Loucy (cell line): ENCODE results near the gene MSMP.

Source experiments
- H2AFZ ChIP-seq: fragments of 200-600 bp; sonication (generic); 2 replicates; pipeline ENCODE4 v1.6.0; 2016; ENCODE audit warnings: antibody characterized with exemption, mild to moderate bottlenecking, low read length, moderate library complexity
- H3F3A ChIP-seq: fragments of 200-600 bp; 2 replicates; pipeline ENCODE4 v1.6.0; 2016; ENCODE audit warnings: antibody characterized with exemption, low read depth, mild to moderate bottlenecking
- H3K27me3 ChIP-seq: fragments of 200-600 bp; sonication (generic); 2 replicates; pipeline ENCODE4 v1.6.1; 2014; ENCODE audit warnings: low read length, mild to moderate bottlenecking; ENCODE audit not compliant: insufficient read depth, poor library complexity, severe bottlenecking
- H3K36me3 ChIP-seq: fragments of 200-600 bp; sonication (generic); 2 replicates; pipeline ENCODE4 v1.6.1; 2016; ENCODE audit warnings: low read length; ENCODE audit not compliant: insufficient read depth
- H3K4me1 ChIP-seq: fragments of 200-600 bp; sonication (generic); 2 replicates; pipeline ENCODE4 v1.5.1; 2014; ENCODE audit warnings: low read length, mild to moderate bottlenecking; ENCODE audit not compliant: insufficient read depth, poor library complexity, severe bottlenecking
- H3K4me2 ChIP-seq: fragments of 200-600 bp; sonication (generic); 2 replicates; pipeline ENCODE4 v1.6.0; 2014; ENCODE audit warnings: antibody characterized with exemption, low read length, low read depth, mild to moderate bottlenecking; ENCODE audit not compliant: poor library complexity, severe bottlenecking
- H3K4me3 ChIP-seq: fragments of 200-600 bp; sonication (generic); 2 replicates; pipeline ENCODE4 v1.5.1; 2014; ENCODE audit warnings: low read length, mild to moderate bottlenecking, mixed read lengths; ENCODE audit not compliant: poor library complexity, severe bottlenecking
- H3K79me2 ChIP-seq: fragments of 200-600 bp; sonication (generic); 2 replicates; pipeline ENCODE4 v1.6.1; 2014; ENCODE audit warnings: low read length; ENCODE audit not compliant: insufficient read depth
- H3K9ac ChIP-seq: fragments of 200-600 bp; sonication (generic); 2 replicates; pipeline ENCODE4 v1.6.0; 2014; ENCODE audit warnings: mild to moderate bottlenecking, low read depth, low read length, moderate library complexity; ENCODE audit not compliant: poor library complexity, severe bottlenecking
- H3K9me2 ChIP-seq: fragments of 200-600 bp; sonication (generic); replicated peaks from 2 replicates; pipeline ENCODE4 v1.6.1; 2016; ENCODE audit warnings: low read depth, low read length, mixed read lengths
- H3K9me3 ChIP-seq: fragments of 200-600 bp; sonication (generic); 2 replicates; pipeline ENCODE4 v1.6.1; 2014; ENCODE audit warnings: mild to moderate bottlenecking, antibody characterized with exemption, low read length, low read depth; ENCODE audit not compliant: insufficient read depth
- H4K20me1 ChIP-seq: fragments of 200-600 bp; sonication (generic); 2 replicates; pipeline ENCODE4 v1.6.0; 2014; ENCODE audit warnings: antibody characterized with exemption, low read length, mild to moderate bottlenecking; ENCODE audit not compliant: insufficient read depth, poor library complexity, severe bottlenecking
- EZH2phosphoT487 ChIP-seq: fragments of 200-600 bp; IDR thresholded peaks from 2 replicates; pipeline ENCODE4 v1.6.1; 2018; ENCODE audit warnings: antibody characterized with exemption, mild to moderate bottlenecking, moderate library complexity, borderline replicate concordance
- TF ChIP-seq, protein P1 (sequence below): fragments of 200-600 bp; sonication (generic); conservative IDR thresholded peaks from 2 replicates; pipeline ENCODE4 v1.5.1; 2014; ENCODE audit warnings: mild to moderate bottlenecking, antibody characterized with exemption, low read length

MSMP gene

DNA sequence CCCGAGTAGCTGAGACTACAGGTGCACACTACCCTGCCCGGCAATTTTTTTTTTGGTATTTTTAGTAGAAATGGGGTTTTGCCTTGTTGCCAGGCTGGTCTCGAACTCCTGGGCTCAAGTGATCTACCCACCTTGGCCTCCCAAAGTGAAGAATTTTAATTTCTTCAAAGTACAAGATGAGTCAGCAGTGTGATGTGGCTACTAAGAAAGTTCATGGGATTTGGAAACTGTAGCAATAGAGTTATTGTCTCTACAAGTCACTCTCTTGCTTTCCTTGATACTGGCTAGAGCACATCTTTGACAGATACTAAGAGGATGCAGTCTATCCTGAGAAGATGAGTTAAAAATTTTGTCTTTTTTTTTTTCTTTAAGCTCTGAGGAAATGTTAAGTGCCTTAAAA, 20.0 kb downstream of the MSMP start:
- no peaks in the 10 kb centered on the region for H3K9me3 ChIP-seq
- H3K4me1 ChIP-seq: peaks cover 31% of the 10 kb centered on the region
- H4K20me1 ChIP-seq: peaks cover 28% of the 10 kb centered on the region
- H3K4me3 ChIP-seq: no peak overlapping the region
- no peak overlapping the region for H3K9ac ChIP-seq
- H2AFZ ChIP-seq: no peak overlapping the region
- H3K9me2 ChIP-seq: no peaks in the 10 kb centered on the region
- peaks cover 6% of the 10 kb centered on the region; the same call in 1 of the 2 replicates for H3F3A ChIP-seq
- TF ChIP-seq EZH2phosphoT487: no peak
- TF ChIP-seq, protein P1, sequence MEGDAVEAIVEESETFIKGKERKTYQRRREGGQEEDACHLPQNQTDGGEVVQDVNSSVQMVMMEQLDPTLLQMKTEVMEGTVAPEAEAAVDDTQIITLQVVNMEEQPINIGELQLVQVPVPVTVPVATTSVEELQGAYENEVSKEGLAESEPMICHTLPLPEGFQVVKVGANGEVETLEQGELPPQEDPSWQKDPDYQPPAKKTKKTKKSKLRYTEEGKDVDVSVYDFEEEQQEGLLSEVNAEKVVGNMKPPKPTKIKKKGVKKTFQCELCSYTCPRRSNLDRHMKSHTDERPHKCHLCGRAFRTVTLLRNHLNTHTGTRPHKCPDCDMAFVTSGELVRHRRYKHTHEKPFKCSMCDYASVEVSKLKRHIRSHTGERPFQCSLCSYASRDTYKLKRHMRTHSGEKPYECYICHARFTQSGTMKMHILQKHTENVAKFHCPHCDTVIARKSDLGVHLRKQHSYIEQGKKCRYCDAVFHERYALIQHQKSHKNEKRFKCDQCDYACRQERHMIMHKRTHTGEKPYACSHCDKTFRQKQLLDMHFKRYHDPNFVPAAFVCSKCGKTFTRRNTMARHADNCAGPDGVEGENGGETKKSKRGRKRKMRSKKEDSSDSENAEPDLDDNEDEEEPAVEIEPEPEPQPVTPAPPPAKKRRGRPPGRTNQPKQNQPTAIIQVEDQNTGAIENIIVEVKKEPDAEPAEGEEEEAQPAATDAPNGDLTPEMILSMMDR: no peak
- H3K36me3 ChIP-seq: peaks cover 40% of the 10 kb centered on the region; the same call in 1 of the 2 replicates
- H3K4me2 ChIP-seq: peak overlapping the region; percentile 89
- H3K27me3 ChIP-seq: no peaks in the 10 kb centered on the region
- peaks cover 46% of the 10 kb centered on the region for H3K79me2 ChIP-seq

DNA sequence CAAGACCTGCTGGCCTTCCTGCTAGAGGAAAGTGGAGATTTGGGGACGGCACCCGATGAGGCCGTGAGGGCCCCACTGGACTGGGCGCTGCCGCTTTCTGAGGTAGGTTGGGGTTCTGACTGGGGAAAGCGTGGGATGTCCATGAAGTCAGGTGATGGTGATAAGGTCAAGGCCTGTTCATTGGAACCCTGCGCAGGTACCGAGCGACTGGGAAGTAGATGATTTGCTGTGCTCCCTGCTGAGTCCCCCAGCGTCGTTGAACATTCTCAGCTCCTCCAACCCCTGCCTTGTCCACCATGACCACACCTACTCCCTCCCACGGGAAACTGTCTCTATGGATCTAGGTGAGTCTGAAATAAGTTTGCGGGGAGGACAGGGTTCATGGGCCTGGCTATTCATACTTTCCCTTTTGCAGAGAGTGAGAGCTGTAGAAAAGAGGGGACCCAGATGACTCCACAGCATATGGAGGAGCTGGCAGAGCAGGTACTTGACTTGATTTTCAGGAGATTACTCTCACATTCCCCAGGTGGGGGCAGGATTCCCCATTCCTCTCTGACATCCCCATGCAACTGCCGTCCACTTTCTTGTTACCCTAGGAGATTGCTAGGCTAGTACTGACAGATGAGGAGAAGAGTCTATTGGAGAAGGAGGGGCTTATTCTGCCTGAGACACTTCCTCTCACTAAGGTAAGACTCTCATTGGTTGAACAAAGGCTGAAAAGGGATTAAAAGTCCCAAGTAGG, 21.1 kb downstream of the MSMP start:
- Histone ChIP-seq H3K9me3 (no peaks in the 10 kb centered on the region), H2AFZ (peak overlapping the region; percentile 76; the same call in 1 of the 2 replicates), H3K36me3 (peaks cover 28% of the 10 kb centered on the region; the same call in 1 of the 2 replicates), H3K27me3 (no peaks in the 10 kb centered on the region), H3K9me2 (no peaks in the 10 kb centered on the region), H3K9ac (peak overlapping the region; percentile 92), H4K20me1 (peaks cover 30% of the 10 kb centered on the region), H3K4me2 (peak overlapping the region; percentile 89), H3K79me2 (peaks cover 54% of the 10 kb centered on the region), H3K4me3 (peak overlapping the region; percentile 81), H3K4me1 (peaks cover 41% of the 10 kb centered on the region), H3F3A (peaks cover 16% of the 10 kb centered on the region)
- TF ChIP-seq, protein P1: peak; percentile 34
- no peak for TF ChIP-seq EZH2phosphoT487

DNA sequence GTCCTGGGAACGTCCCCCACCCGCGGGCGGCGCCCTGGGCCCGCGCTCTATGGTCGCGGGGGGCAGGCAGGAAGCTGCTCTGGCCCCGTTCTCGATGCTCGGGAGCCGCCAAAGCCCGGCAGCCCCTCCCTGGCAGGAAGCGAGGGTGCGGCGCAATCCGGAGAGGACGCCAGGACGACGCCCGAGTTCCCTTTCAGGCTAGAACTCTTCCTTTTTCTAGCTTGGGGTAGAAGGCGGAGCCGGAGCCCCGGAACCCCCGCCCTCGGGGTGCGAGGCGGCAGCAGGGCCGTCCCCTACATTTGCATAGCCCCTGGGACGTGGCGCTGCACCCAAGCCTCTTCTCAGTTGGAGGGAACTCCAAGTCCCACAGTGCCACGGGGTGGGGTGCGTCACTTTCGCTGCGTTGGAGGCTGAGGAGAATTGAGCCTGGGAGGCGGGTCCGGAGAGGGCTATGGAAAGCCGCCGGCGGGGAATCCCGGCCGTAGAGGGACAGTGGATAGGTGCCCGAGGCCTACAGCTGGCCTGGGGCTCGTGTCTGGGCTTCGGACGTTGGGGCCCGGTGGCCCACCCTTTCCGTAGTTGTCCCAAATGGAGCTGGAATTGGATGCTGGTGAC, 21.8 kb downstream of the MSMP start, which contains the start of the genes CREB3 and TLN1:
CREB3 (plus strand) TSS at position 482 of the 615 bp plus-strand sequence; CDS start at position 589, 107 bp downstream.
TLN1 (minus strand) TSS at position 11 of the 615 bp plus-strand sequence. CDS start 6,501 bp downstream, outside the sequence.
- Histone ChIP-seq H3F3A (peaks cover 17% of the 10 kb centered on the region), H2AFZ (peak within 1 kb of the TSS; percentile 76), H3K36me3 (peaks cover 21% of the 10 kb centered on the region; the same call in 1 of the 2 replicates)

More for the DNA sequence above, 21.8 kb downstream of the MSMP start, which contains the start of the genes CREB3 and TLN1:
- peak within 1 kb of the TSS; percentile 99 for H3K4me2 ChIP-seq
- no peak for TF ChIP-seq EZH2phosphoT487
- TF ChIP-seq, protein P1: peak; percentile 41
- H3K4me3 ChIP-seq: peak within 1 kb of the TSS; percentile 81
- H4K20me1 ChIP-seq: peaks cover 30% of the 10 kb centered on the region
- no peaks in the 10 kb centered on the region for H3K27me3 ChIP-seq
- H3K79me2 ChIP-seq: peaks cover 61% of the 10 kb centered on the region
- peak within 1 kb of the TSS; percentile 92 for H3K9ac ChIP-seq
- no peaks in the 10 kb centered on the region for H3K9me3 ChIP-seq
- H3K9me2 ChIP-seq: no peaks in the 10 kb centered on the region
- peaks cover 48% of the 10 kb centered on the region for H3K4me1 ChIP-seq
